Measurements from ENCODE around the gene UBE2D4. TPM values are rescaled to one million over a fixed set of nuclear protein-coding genes. Genes with fewer than 3 reads are reported as not detected.

UBE2D4 gene
- total RNA-seq, 4 donors from 2014 or later, result 13.3 to 55.7 (median 15.5) TPM

DNA sequence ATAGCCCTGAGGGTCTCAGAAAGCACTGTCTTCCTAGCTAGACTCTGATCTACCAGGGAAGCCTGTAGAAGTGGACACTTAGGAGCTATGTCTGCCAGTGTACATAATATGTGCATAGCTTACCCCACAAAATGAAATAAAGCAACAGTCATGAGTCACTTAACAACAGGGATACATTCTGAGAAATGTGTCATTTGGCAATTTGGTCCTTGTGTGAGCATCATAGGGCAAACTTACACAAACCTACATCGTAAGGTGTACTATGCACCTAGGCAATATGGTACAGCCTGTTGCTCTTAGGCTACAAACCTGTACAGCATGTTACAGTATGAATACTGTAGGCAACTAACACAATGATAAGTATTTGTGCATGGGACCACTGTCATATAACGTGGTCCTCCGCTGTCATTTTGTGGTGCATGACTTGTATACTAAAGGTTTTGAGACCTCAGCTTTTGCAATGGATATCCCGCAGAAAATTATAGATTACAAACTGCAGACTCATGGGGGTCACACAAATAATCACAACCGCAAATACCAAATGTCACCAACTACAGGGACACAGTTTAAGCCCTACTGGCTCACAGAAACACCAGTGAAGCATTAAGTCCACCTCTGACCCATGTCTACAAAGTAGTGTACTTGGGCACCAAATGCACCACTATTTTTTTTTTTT lies 21.6 kb upstream of the UBE2D4 start:
- Histone ChIP-seq H3K27ac (peak overlapping the region; percentile 89 to 95 (median 93)), H3K4me3 (peak overlapping the region in 1 of 4 donors; percentile 78), H3K9me3 (no peaks in the 10 kb centered on the region), H3K36me3 (no peaks in the 10 kb centered on the region), H3K27me3 (no peaks in the 10 kb centered on the region), H3K4me1 (peaks cover 13 to 31% (median 23%) of the 10 kb centered on the region in 4 donors)
- TF ChIP-seq CTCF (IDR thresholded peaks at IDR 0.05) (no peak), EP300 (IDR thresholded peaks at IDR 0.05; ENCODE audit: low read depth) (no peak), POLR2A (IDR thresholded peaks at IDR 0.05) (no peak), POLR2AphosphoS5 (IDR thresholded peaks at IDR 0.05) (no peak)
- WGBS, 2 donors (ENCODE audit: low coverage in 1 of 2), result 91 to 100% methylated on average over 2 to 5 of the region's 5 CpGs
- DNase-seq, result no peak
- intact Hi-C loops (cut with DNase I; ENCODE audit: low total_unique reads), result no loop called here
- in situ Hi-C loops (cut with MboI; ENCODE audit: low pct_ligation_motif_present in 1 of 4, low pct_unique_long_range_greater_than_20kb in 1 of 4, low sequenced_read_pairs in 3 of 4), result no loop called here

DNA sequence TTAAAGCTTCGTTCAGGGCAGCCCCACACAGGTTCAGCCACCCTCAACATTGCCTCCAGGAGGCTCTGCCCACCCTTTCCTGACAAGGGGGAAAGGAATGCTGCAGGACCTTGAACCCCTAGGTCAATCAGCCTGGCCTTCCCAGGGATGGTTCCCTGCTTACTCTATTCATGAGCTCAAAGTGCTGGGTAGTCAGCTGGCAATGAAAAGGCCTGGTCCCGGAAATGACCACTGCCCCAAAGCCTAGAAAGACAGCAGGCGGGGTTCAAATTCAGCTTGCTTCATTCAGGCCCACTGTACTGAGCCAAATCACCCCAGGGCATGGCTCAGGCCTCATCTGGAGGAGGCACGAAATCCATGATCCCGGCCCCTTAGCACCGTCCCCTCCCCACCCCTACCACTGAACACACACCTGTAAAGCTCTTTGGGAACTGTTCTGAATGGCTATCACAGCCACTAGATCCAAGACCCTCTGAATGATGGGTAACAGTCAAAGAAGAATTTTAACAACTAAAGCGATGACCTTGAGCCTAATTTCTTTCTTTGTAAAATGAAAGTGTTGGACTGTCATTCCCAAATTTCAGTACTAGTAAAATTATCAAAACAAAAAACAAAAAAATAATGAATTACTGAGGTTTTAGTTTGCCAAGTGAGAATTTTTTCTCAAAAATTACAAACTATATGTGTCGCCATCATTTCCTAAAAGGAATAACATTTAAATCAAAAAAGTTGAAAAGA lies 20.9 kb upstream of the UBE2D4 start:
- no peaks in the 10 kb centered on the region for H3K9me3 ChIP-seq
- peaks cover 13 to 31% (median 23%) of the 10 kb centered on the region in 4 donors for H3K4me1 ChIP-seq
- TF ChIP-seq EP300 (IDR thresholded peaks at IDR 0.05; ENCODE audit: low read depth) (no peak), POLR2AphosphoS5 (IDR thresholded peaks at IDR 0.05) (peak in 2 of 3 donors; percentile 86 to 88), POLR2A (IDR thresholded peaks at IDR 0.05) (peak; percentile 85), CTCF (IDR thresholded peaks at IDR 0.05) (no peak)
- no peaks in the 10 kb centered on the region for H3K36me3 ChIP-seq
- in situ Hi-C loops (cut with MboI; ENCODE audit: low pct_ligation_motif_present in 1 of 4, low pct_unique_long_range_greater_than_20kb in 1 of 4, low sequenced_read_pairs in 3 of 4), result no loop called here
- peak overlapping the region; percentile 89 to 95 (median 93) for H3K27ac ChIP-seq
- no peaks in the 10 kb centered on the region for H3K27me3 ChIP-seq
- DNase-seq, result peak; percentile 79
- 34 to 56% methylated on average over 2 to 8 of the region's 8 CpGs for WGBS, 2 donors (ENCODE audit: low coverage in 1 of 2)
- intact Hi-C loops (cut with DNase I; ENCODE audit: low total_unique reads), result no loop called here
- peak overlapping the region; percentile 75 to 86 (median 80) for H3K4me3 ChIP-seq

GRCh38 chr7:43905956-43906330 lies 20.3 kb upstream of the UBE2D4 start:
- intact Hi-C loops (cut with DNase I; ENCODE audit: low total_unique reads), result no loop called here
- H3K36me3 ChIP-seq, result no peaks in the 10 kb centered on the region
- H3K4me1 ChIP-seq, result peaks cover 13 to 31% (median 23%) of the 10 kb centered on the region in 4 donors
- no peaks in the 10 kb centered on the region for H3K27me3 ChIP-seq
- H3K4me3 ChIP-seq, result peak overlapping the region; percentile 75 to 86 (median 80)
- peak overlapping the region; percentile 89 to 95 (median 93) for H3K27ac ChIP-seq
- peak; percentile 27 for DNase-seq
- TF ChIP-seq CTCF (IDR thresholded peaks at IDR 0.05) (no peak), EP300 (IDR thresholded peaks at IDR 0.05; ENCODE audit: low read depth) (no peak), POLR2AphosphoS5 (IDR thresholded peaks at IDR 0.05) (no peak), POLR2A (IDR thresholded peaks at IDR 0.05) (no peak)
- no peaks in the 10 kb centered on the region for H3K9me3 ChIP-seq
- WGBS, 2 donors (ENCODE audit: low coverage in 1 of 2), result 0 to 1% methylated on average over 12 to 22 of the region's 43 CpGs
- in situ Hi-C loops (cut with MboI; ENCODE audit: low pct_ligation_motif_present in 1 of 4, low pct_unique_long_range_greater_than_20kb in 1 of 4, low sequenced_read_pairs in 3 of 4), result no loop called here

- H3K4me1 ChIP-seq, result peaks cover 13 to 31% (median 23%) of the 10 kb centered on the region in 4 donors
- in situ Hi-C loops (cut with MboI; ENCODE audit: low pct_ligation_motif_present in 1 of 4, low pct_unique_long_range_greater_than_20kb in 1 of 4, low sequenced_read_pairs in 3 of 4) (no loop called here), intact Hi-C loops (cut with DNase I; ENCODE audit: low total_unique reads) (no loop called here)
- peak; percentile 57 for DNase-seq
- H3K36me3 ChIP-seq, result no peaks in the 10 kb centered on the region
- TF ChIP-seq EP300 (IDR thresholded peaks at IDR 0.05; ENCODE audit: low read depth), result no peak
- TF ChIP-seq POLR2AphosphoS5 (IDR thresholded peaks at IDR 0.05), result no peak
- no peak for TF ChIP-seq POLR2A (IDR thresholded peaks at IDR 0.05)
- no peak for TF ChIP-seq CTCF (IDR thresholded peaks at IDR 0.05)
- peak within 1 kb of the TSS; percentile 89 to 95 (median 93) for H3K27ac ChIP-seq
- peak within 1 kb of the TSS; percentile 75 to 86 (median 80) for H3K4me3 ChIP-seq
- WGBS, 2 donors (ENCODE audit: low coverage in 1 of 2), result 0% methylated on average over 30 of the region's 73 CpGs; no CpG with 5 or more reads in 1 of the 2 donors
- no peaks in the 10 kb centered on the region for H3K9me3 ChIP-seq
- H3K27me3 ChIP-seq, result no peaks in the 10 kb centered on the region
Measured at GRCh38 chr7:43906331-43907010, 19.8 kb upstream of the UBE2D4 start, which contains the start of gene URGCP. TSS of gene URGCP (minus strand) at chr7:43906596. CDS start at chr7:43906575, 21 bp downstream.
